C4-2B (cell line): ENCODE results near the gene CYP4F3.

Source experiments
- ZFX ChIP-seq: fragments of 450-650 bp; IDR thresholded peaks from 2 replicates; pipeline ENCODE4 v1.6.1; 2017
- TF ChIP-seq, protein P1 (sequence below): fragments of 450-650 bp; conservative IDR thresholded peaks from 2 replicates; pipeline ENCODE4 v1.5.1; 2017; ENCODE audit warnings: mild to moderate bottlenecking

DNA sequence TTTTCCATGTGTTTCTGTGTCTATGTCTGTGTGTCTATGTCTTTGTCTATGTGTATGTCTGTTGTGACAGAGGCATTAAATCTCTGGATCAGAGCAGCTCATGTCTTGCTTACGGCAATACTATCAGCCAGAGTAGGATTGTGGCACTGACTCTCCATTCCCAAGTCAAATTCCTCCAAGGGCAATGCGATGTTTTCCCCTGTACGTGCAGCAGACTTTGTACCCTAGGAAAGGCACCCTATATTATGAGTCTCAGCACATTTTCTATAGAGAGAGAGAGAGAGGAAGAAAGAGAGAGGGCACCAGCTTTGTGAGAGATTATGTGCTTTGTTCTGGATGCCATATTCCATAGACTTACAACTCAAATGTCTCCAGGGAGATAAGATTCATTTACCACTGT is 11.1 kb downstream of the CYP4F3 start:
- TF ChIP-seq, protein P1, sequence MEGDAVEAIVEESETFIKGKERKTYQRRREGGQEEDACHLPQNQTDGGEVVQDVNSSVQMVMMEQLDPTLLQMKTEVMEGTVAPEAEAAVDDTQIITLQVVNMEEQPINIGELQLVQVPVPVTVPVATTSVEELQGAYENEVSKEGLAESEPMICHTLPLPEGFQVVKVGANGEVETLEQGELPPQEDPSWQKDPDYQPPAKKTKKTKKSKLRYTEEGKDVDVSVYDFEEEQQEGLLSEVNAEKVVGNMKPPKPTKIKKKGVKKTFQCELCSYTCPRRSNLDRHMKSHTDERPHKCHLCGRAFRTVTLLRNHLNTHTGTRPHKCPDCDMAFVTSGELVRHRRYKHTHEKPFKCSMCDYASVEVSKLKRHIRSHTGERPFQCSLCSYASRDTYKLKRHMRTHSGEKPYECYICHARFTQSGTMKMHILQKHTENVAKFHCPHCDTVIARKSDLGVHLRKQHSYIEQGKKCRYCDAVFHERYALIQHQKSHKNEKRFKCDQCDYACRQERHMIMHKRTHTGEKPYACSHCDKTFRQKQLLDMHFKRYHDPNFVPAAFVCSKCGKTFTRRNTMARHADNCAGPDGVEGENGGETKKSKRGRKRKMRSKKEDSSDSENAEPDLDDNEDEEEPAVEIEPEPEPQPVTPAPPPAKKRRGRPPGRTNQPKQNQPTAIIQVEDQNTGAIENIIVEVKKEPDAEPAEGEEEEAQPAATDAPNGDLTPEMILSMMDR: no peak
- TF ChIP-seq ZFX: no peak
